ENCODE measurements around the gene LIPJ. TPM values are rescaled to one million over a fixed set of nuclear protein-coding genes. Genes with fewer than 3 reads are reported as not detected.

LIPJ gene
- polyA plus RNA-seq, 1 donor from 2014 or later = 0.15 TPM

DNA sequence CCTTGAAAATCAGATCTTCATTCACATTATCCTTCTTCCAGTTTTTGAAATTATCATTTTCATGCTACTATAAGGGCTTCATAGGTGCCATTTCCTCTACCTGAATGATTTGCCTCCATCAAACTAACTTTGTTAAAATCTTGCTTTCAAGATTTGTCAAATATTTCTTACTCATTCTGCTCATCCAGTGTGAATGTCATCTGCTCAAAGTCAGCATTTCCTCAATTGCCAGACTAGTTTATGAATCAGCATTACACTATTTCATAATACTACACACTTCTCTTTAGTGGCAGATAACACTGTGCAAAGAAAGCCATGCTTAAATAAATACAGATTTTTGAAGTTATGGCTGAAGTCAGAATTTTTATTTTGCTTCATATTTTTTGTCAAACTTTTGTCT, 56.4 kb downstream of the LIPJ start:
- H3K27ac ChIP-seq (ENCODE audit: low read length) = no peak overlapping the region
- no peaks in the 10 kb centered on the region for H3K9me3 ChIP-seq (ENCODE audit: low read length)
- H3F3A ChIP-seq (ENCODE audit: insufficient read depth, low read length, poor library complexity, severe bottlenecking) = no peaks in the 10 kb centered on the region
- H3K4me3 ChIP-seq (ENCODE audit: low read length) = no peak overlapping the region
- H3K4me2 ChIP-seq (ENCODE audit: low read length) = no peak overlapping the region
- H3K79me2 ChIP-seq (replicated peaks; ENCODE audit: insufficient read depth, low read length) = no peaks in the 10 kb centered on the region
- no peak overlapping the region for H3K9ac ChIP-seq (ENCODE audit: low read length)
- TF ChIP-seq, protein P1, sequence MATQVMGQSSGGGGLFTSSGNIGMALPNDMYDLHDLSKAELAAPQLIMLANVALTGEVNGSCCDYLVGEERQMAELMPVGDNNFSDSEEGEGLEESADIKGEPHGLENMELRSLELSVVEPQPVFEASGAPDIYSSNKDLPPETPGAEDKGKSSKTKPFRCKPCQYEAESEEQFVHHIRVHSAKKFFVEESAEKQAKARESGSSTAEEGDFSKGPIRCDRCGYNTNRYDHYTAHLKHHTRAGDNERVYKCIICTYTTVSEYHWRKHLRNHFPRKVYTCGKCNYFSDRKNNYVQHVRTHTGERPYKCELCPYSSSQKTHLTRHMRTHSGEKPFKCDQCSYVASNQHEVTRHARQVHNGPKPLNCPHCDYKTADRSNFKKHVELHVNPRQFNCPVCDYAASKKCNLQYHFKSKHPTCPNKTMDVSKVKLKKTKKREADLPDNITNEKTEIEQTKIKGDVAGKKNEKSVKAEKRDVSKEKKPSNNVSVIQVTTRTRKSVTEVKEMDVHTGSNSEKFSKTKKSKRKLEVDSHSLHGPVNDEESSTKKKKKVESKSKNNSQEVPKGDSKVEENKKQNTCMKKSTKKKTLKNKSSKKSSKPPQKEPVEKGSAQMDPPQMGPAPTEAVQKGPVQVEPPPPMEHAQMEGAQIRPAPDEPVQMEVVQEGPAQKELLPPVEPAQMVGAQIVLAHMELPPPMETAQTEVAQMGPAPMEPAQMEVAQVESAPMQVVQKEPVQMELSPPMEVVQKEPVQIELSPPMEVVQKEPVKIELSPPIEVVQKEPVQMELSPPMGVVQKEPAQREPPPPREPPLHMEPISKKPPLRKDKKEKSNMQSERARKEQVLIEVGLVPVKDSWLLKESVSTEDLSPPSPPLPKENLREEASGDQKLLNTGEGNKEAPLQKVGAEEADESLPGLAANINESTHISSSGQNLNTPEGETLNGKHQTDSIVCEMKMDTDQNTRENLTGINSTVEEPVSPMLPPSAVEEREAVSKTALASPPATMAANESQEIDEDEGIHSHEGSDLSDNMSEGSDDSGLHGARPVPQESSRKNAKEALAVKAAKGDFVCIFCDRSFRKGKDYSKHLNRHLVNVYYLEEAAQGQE (IDR thresholded peaks at IDR 0.05; ENCODE audit: borderline replicate concordance) = no peak
- TF ChIP-seq SMC3 (conservative IDR thresholded peaks at IDR 0.05; ENCODE audit: poor library complexity) = no peak
- TF ChIP-seq EZH2 (IDR thresholded peaks at IDR 0.05; ENCODE audit: borderline replicate concordance, insufficient read depth, low read length, poor library complexity, severe bottlenecking) = no peak
- TF ChIP-seq, protein P2, sequence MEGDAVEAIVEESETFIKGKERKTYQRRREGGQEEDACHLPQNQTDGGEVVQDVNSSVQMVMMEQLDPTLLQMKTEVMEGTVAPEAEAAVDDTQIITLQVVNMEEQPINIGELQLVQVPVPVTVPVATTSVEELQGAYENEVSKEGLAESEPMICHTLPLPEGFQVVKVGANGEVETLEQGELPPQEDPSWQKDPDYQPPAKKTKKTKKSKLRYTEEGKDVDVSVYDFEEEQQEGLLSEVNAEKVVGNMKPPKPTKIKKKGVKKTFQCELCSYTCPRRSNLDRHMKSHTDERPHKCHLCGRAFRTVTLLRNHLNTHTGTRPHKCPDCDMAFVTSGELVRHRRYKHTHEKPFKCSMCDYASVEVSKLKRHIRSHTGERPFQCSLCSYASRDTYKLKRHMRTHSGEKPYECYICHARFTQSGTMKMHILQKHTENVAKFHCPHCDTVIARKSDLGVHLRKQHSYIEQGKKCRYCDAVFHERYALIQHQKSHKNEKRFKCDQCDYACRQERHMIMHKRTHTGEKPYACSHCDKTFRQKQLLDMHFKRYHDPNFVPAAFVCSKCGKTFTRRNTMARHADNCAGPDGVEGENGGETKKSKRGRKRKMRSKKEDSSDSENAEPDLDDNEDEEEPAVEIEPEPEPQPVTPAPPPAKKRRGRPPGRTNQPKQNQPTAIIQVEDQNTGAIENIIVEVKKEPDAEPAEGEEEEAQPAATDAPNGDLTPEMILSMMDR (IDR thresholded peaks at IDR 0.05; ENCODE audit: poor library complexity, severe bottlenecking) = no peak
- TF ChIP-seq EP300 (conservative IDR thresholded peaks at IDR 0.05; ENCODE audit: poor library complexity, severe bottlenecking) = no peak
- no peak for TF ChIP-seq RAD21 (conservative IDR thresholded peaks at IDR 0.05)
- TF ChIP-seq MXI1 (conservative IDR thresholded peaks at IDR 0.05; ENCODE audit: poor library complexity, severe bottlenecking) = no peak
- no peak for TF ChIP-seq TAF1 (IDR thresholded peaks at IDR 0.05; ENCODE audit: low read depth)
- TF ChIP-seq POLR2AphosphoS5 (IDR thresholded peaks at IDR 0.05) = no peak
- H3K9me2 ChIP-seq (ENCODE audit: insufficient read depth, low read length) = no peaks in the 10 kb centered on the region
- no peak overlapping the region for H2AFZ ChIP-seq (ENCODE audit: low read depth, low read length)
- no peaks in the 10 kb centered on the region for H3K27me3 ChIP-seq (ENCODE audit: insufficient read depth, low read depth, low read length)
- no peaks in the 10 kb centered on the region for H4K20me1 ChIP-seq (ENCODE audit: insufficient read depth)
- H3K36me3 ChIP-seq (ENCODE audit: insufficient read depth, low read length) = no peaks in the 10 kb centered on the region

DNA sequence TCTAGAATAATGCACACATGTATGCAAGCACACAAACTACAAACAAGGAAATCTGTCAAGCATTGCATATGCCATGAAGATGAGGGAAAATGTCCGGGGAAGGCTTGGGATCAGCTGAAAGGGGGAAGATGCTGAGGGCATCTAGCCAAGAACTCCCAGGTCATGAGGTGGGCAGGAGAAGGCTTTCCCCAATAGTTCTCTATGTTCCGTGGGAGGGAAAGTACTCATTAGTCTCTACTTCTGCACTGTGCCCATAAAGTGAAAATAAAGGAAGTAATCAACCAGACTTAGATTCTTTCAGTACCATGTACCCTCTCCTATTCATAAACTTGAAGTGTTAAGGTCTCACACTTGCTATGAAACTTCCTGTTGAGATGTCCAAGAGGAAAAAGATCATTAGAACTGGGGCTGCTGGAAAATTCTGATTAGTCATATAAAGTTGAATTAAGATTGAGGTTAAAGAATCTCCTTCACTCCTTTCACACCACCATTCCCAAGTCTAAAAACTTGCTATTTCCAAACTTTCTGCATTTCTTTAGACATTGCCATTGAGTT, 60.6 kb downstream of the LIPJ start:
- Histone ChIP-seq H3K36me3 (ENCODE audit: insufficient read depth, low read length) (no peaks in the 10 kb centered on the region), H3F3A (ENCODE audit: insufficient read depth, low read length, poor library complexity, severe bottlenecking) (no peaks in the 10 kb centered on the region), H4K20me1 (ENCODE audit: insufficient read depth) (no peaks in the 10 kb centered on the region), H3K9ac (ENCODE audit: low read length) (no peak overlapping the region), H3K27ac (ENCODE audit: low read length) (no peak overlapping the region), H3K79me2 (replicated peaks; ENCODE audit: insufficient read depth, low read length) (no peaks in the 10 kb centered on the region), H3K9me2 (ENCODE audit: insufficient read depth, low read length) (no peaks in the 10 kb centered on the region), H3K27me3 (ENCODE audit: insufficient read depth, low read depth, low read length) (no peaks in the 10 kb centered on the region), H3K9me3 (ENCODE audit: low read length) (no peaks in the 10 kb centered on the region), H2AFZ (ENCODE audit: low read depth, low read length) (no peak overlapping the region), H3K4me3 (ENCODE audit: low read length) (no peak overlapping the region), H3K4me2 (ENCODE audit: low read length) (no peak overlapping the region)
- no peak for TF ChIP-seq EP300 (conservative IDR thresholded peaks at IDR 0.05; ENCODE audit: poor library complexity, severe bottlenecking)
- TF ChIP-seq, protein P2 (IDR thresholded peaks at IDR 0.05; ENCODE audit: poor library complexity, severe bottlenecking) = no peak
- no peak for TF ChIP-seq POLR2AphosphoS5 (IDR thresholded peaks at IDR 0.05)
- TF ChIP-seq SMC3 (conservative IDR thresholded peaks at IDR 0.05; ENCODE audit: poor library complexity) = no peak
- TF ChIP-seq, protein P1 (IDR thresholded peaks at IDR 0.05; ENCODE audit: borderline replicate concordance) = no peak
- TF ChIP-seq RAD21 (conservative IDR thresholded peaks at IDR 0.05) = no peak
- no peak for TF ChIP-seq TAF1 (IDR thresholded peaks at IDR 0.05; ENCODE audit: low read depth)
- no peak for TF ChIP-seq EZH2 (IDR thresholded peaks at IDR 0.05; ENCODE audit: borderline replicate concordance, insufficient read depth, low read length, poor library complexity, severe bottlenecking)

Measured in neural cell (in vitro differentiated cells).